Ramos (cell line): ENCODE results near the gene ASTL.
"Not testable (repeated sequence)": the region's sequence is repeated elsewhere in the genome, so short reads cannot be mapped to it uniquely, and the experiment has no call there.

Experiments used
- in situ Hi-C: fragments of 300-500 bp; cut with MboI; formaldehyde crosslinking; loops from one replicate; pipeline ENCODE4 v1.14.3; 2022; ENCODE audit warnings: low sequenced_read_pairs; ENCODE audit not compliant: unreplicated experiment

The ASTL gene

GRCh38 chr2:96146881-96147592, 8.7 kb upstream of the ASTL start:
- in situ Hi-C loops, result no loop called here

GRCh38 chr2:96146153-96146880, 8.0 kb upstream of the ASTL start:
- in situ Hi-C loops, result no loop called here

GRCh38 chr2:96145848-96146152, 7.5 kb upstream of the ASTL start:
- in situ Hi-C loops, result no loop called here

GRCh38 chr2:96145036-96145847, 6.9 kb upstream of the ASTL start, which contains the start of gene DUSP2:
TSS of gene DUSP2 (minus strand) at chr2:96145440. CDS start at chr2:96145354, 86 bp downstream.
- in situ Hi-C loops, result no loop called here

GRCh38 chr2:96144481-96145035, 6.3 kb upstream of the ASTL start:
- in situ Hi-C loops, result no loop called here

GRCh38 chr2:96143848-96144480, 5.7 kb upstream of the ASTL start:
- in situ Hi-C loops, result no loop called here

GRCh38 chr2:96143231-96143847, 5.0 kb upstream of the ASTL start:
- in situ Hi-C loops, result no loop called here

- in situ Hi-C loops, result no loop called here
Measured at GRCh38 chr2:96142217-96143113, 4.2 kb upstream of the ASTL start.

- in situ Hi-C loops, result not testable (repeated sequence)
Measured at GRCh38 chr2:96141624-96141967, 3.3 kb upstream of the ASTL start.

GRCh38 chr2:96140941-96141623, 2.8 kb upstream of the ASTL start:
- in situ Hi-C loops, result no loop called here

GRCh38 chr2:96139181-96139758, 968 bp upstream of the ASTL start:
- in situ Hi-C loops, result loop anchor here (5.0 kb wide), 1 partner anchor 33 kb away; no protein-coding TSS in a partner anchor

- in situ Hi-C loops, result loop anchor here (5.0 kb wide), 1 partner anchor 35 kb away; no protein-coding TSS in a partner anchor
Measured at GRCh38 chr2:96137321-96138178, 752 bp downstream of the ASTL start.

- in situ Hi-C loops, result loop anchor here (5.0 kb wide), 1 partner anchor 36 kb away; no protein-coding TSS in a partner anchor
Measured at GRCh38 chr2:96136129-96136720, 2.1 kb downstream of the ASTL start.

- in situ Hi-C loops, result loop anchor here (5.0 kb wide), 1 partner anchor 37 kb away; no protein-coding TSS in a partner anchor
Measured at GRCh38 chr2:96135621-96136020, 2.7 kb downstream of the ASTL start.

GRCh38 chr2:96135171-96135570, 3.1 kb downstream of the ASTL start:
- in situ Hi-C loops, result loop anchor here (5.0 kb wide), 1 partner anchor 37 kb away; no protein-coding TSS in a partner anchor

GRCh38 chr2:96134421-96134820, 3.9 kb downstream of the ASTL start:
- in situ Hi-C loops, result no loop called here
